C4-2B (cell line): Measurements from ENCODE around the gene ADAT3.

ENCODE experiments used
- H3K27ac ChIP-seq: fragments of 450-650 bp; 2 replicates; pipeline ENCODE4 v1.5.1; 2017
- CTCF ChIP-seq: fragments of 450-650 bp; conservative IDR thresholded peaks from 2 replicates; pipeline ENCODE4 v1.5.1; 2017; ENCODE audit warnings: mild to moderate bottlenecking
- ZFX ChIP-seq: fragments of 450-650 bp; IDR thresholded peaks from 2 replicates; pipeline ENCODE4 v1.6.1; 2017

Gene ADAT3

GRCh38 chr19:1905110-1905862 lies at the start of gene ADAT3, which contains the start of gene SCAMP4:
ADAT3 (plus strand) TSS chr19:1905399; CDS start chr19:1912048, 6,649 bp downstream.
SCAMP4 (plus strand) TSS chr19:1905399; CDS start chr19:1915020, 9,621 bp downstream.
- TF ChIP-seq CTCF: no peak
- H3K27ac ChIP-seq: peak within 1 kb of the TSS; percentile 93

GRCh38 chr19:1855828-1856255 lies 49.4 kb upstream of the ADAT3 start:
- peak overlapping the region; percentile 51 for H3K27ac ChIP-seq
- TF ChIP-seq ZFX: no peak
- TF ChIP-seq CTCF: no peak

DNA sequence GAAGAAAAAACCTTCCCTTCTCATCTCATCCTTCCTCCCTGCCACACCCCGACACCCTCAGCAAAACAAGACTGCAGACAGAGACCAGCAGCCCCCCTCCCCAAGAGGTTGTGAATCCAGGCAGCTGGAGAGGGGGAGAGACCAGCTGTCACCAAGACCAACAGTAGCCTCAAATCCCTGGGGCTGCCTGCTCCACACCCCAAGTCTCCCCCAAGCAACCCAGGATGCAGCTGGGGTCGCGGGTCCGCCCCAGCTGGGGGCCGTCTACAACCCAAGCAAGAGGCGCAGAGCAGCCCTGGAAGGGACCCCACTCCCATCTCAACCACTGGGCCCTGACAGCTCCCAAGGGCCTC lies 48.9 kb upstream of the ADAT3 start:
- peak overlapping the region; percentile 51 for H3K27ac ChIP-seq
- no peak for TF ChIP-seq ZFX
- no peak for TF ChIP-seq CTCF

DNA sequence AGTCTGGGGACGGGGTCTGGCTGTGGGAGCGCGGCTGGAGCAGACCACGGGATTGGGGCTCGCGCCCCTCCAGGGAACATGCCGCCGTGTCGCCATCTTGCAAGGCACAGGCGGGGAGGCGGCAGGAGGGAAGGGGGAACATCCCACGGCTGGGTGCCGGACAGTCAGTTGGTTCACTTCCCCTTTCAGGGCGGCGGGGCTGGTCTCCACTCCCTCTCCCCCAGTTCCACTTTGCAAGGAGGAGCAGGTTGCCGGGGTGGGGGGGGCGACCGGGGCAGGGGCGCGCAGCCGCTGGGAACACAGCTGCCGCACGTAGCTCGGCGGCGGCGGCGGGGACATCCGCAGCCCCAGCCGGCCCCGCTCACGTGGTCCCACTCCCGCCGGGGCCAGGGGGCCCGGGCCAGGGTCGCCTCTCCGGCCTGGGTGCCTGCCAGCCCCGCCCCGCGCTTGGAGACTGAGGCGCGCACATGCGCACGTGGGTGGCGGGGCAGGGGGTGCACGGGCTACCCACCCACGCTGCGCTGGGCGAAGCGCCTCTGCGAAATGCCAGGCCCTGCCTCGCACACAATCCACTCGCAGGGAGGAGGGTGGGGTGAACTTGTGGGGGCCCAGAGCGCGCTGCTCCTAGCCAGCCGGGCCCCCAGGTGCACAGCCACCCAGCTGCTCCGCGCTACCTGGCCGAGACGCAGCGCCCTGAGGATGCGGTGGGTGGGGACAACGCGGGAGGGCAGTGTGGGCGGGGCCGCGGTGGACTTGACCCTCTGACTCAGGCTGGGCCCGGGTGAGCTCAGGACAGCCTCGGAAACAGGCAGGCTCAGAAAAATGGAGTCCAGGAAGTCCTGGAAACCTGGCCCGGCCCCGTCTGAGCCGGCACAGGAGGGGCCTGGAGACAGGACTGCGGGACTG lies 48.2 kb upstream of the ADAT3 start:
- TF ChIP-seq CTCF: no peak
- no peak for TF ChIP-seq ZFX
- H3K27ac ChIP-seq: peak overlapping the region; percentile 51

DNA sequence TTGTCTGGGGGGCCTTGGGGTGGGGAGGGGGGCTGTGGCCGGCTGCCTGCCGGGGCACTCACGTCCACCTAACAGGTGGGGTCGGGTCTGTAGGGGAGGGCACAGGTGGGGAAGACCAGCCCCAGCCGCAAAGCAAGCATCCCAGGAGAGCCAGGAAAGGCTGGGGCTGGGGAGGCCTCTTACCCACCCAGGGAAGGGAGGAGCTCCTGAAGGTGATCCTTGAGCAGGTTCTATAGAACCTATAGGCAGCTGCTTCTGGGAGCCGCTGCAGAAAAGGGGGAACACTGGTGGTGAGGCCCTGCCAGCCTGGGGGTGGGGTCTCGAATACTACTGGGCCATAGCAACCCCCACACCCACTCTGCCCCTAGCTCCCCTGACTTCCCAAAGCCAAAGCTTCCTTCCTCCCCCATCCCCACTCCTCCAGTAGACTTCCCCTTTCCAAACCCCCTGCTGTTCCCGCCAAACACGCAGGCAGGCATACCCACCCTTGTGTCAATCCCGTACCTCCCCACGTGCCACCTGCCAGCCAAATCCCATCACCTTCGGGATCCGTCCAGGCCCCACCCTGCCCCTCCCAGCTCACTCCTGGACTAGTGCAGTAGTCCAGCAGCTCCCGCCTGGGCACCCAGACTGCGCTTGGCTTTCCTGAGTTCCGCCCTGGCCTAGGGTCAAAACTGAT lies 47.4 kb upstream of the ADAT3 start:
- TF ChIP-seq ZFX (no peak), CTCF (no peak)
- H3K27ac ChIP-seq: peak overlapping the region; percentile 51

- peak overlapping the region; percentile 51 for H3K27ac ChIP-seq
Measured at GRCh38 chr19:1858412-1859081, 46.7 kb upstream of the ADAT3 start.

More at GRCh38 chr19:1858412-1859081, 46.7 kb upstream of the ADAT3 start:
- TF ChIP-seq ZFX (no peak), CTCF (no peak)
